ENCODE measurements around the gene TMEM108.
"Not testable (repeated sequence)": the region's sequence is repeated elsewhere in the genome, so short reads cannot be mapped to it uniquely, and the experiment has no call there.

TMEM108 gene

DNA sequence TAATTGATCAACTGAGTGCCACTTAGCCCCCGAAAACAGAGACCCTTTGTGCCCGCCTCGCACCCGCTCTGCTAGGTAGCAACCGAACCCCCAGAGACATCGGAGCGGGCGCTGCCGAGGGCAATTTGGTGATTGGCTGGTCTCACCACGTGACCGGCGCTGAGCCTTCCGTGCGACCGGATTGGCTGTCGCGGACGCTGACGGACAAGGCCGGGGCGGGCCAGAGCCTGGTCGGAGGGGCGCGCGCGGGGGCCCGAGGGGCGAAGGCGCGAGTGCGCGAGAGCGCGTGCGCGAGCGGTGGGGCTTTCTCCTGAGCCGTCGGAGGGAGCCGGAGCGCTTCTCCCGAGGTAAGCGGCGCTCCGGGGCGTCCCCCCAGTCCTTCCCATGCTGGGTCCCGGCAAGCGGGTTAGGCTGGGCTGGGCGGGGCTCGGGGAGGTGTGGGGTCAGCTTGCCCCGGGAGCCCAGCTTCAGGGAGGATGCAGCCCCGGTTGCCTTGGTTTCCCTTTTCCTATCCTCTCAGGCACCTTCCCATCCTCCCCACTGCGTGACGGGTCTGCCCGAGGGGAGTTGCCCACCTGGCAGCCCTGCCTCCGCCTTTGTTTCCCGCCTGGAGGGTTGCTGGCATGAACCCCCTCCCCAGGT is at the start of gene TMEM108:
Gene TMEM108 (plus strand): TSS at position 303 of the 642 bp plus-strand sequence.
- H3K27ac ChIP-seq = no peak within 1 kb of the TSS
- DNase-seq (ENCODE audit: low read depth, low spot score) = no peak

GRCh38 chr3:132995971-132996370 is 42.2 kb upstream of the TMEM108 start:
- DNase-seq (ENCODE audit: low read depth, low spot score) = no peak
- H3K27ac ChIP-seq = no peak overlapping the region

DNA sequence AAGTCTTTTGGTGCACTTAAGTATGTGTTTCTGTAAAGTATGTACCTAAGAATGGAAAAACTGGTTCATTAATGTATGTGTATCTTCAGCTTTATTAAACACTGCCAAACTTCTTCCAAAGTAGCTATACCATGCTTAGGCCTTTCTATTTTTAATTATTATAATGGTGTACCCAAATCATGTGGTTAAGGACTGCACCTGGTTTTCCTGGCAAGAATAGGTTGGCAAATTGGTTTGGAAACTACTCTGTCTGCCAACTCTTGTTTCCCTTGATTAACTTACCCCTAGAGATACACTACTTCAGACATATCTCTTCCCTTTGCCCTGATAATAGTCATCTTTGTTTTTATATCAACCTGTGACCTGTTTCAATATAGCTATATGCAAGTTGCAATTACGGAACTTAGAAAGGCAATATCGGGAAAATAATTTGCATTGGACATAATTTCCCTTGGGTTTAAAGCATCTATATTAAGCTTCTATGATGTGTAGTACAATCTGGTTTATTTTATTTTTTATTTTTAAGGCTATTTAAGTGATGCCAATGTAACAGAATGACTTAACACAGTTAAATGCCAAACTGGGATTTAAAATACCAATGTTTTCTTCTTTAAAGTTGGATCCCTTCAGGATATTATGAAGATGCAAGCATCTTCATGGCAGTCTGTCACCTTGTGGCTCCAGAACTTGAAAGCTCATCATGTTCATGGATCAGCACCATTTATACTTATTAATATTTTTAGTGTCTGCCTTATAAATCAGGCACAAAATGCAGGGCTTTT is 40.6 kb upstream of the TMEM108 start:
- DNase-seq (ENCODE audit: low read depth, low spot score) = no peak
- no peak overlapping the region for H3K27ac ChIP-seq

DNA sequence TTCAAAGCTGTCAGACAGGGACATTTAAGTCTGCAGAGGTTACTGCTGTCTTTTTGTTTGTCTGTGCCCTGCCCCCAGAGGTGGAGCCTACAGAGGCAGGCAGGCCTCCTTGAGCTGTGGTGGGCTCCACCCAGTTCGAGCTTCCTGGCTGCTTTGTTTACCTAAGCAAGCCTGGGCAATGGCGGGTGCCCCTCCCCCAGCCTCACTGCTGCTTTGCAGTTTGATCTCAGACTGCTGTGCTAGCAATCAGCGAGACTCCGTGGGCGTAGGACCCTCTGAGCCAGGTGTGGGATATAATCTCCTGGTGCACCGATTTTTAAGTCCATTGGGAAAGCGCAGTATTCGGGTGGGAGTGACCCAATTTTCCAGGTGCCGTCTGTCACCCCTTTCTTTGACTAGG is 33.2 kb upstream of the TMEM108 start:
- DNase-seq (ENCODE audit: low read depth, low spot score); H3K27ac ChIP-seq: not testable (repeated sequence)

DNA sequence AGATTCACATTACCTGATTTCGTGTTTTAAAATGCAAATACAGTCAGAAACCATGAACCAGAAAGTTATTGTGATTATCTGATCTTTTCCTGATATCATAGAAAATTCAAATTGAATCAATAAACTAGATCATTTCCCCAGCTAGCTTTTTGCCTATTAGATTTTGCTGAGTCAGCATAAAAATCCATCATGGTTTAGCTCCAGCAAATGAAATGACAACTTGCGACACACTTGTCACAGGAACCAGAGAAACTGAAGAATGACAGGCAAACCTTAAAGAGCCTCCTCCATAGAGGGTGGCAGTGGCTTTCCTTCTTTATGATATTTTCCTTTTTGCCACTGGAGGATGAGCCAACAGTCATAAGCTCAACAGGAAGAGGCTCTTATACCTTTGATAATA is 30.6 kb upstream of the TMEM108 start:
- no peak overlapping the region for H3K27ac ChIP-seq

GRCh38 chr3:133014325-133014724 is 23.9 kb upstream of the TMEM108 start:
- DNase-seq (ENCODE audit: low read depth, low spot score) = no peak
- no peak overlapping the region for H3K27ac ChIP-seq

More for the DNA sequence above, 30.6 kb upstream of the TMEM108 start:
- DNase-seq (ENCODE audit: low read depth, low spot score) = no peak

- not testable (repeated sequence) for DNase-seq (ENCODE audit: low read depth, low spot score); H3K27ac ChIP-seq
Observed at GRCh38 chr3:133015573-133015972, 22.6 kb upstream of the TMEM108 start.

DNA sequence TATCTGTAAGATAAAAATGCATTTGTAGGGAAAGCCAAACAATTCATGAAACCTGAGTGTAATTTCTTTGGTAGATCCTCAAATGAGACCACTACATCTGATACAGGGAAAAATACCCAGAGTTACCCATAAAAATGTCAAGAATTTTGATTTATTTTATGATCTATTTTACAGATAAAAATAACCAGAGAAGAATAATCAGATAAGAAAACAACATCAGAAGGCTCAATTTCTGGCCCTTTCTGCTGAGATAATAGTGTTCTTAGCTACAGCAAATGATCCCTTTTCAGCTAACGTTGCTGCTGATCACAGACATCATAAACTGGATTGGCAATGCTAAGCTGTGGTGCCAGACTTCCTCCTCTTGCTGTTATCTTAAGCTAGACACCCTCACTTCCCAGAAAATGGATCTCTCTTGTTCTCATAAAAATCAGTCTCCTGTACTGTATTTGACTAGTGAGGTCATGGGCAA is 21.3 kb upstream of the TMEM108 start:
- no peak overlapping the region for H3K27ac ChIP-seq
- no peak for DNase-seq (ENCODE audit: low read depth, low spot score)

GRCh38 chr3:133018921-133019320 is 19.3 kb upstream of the TMEM108 start:
- no peak overlapping the region for H3K27ac ChIP-seq
- no peak for DNase-seq (ENCODE audit: low read depth, low spot score)

DNA sequence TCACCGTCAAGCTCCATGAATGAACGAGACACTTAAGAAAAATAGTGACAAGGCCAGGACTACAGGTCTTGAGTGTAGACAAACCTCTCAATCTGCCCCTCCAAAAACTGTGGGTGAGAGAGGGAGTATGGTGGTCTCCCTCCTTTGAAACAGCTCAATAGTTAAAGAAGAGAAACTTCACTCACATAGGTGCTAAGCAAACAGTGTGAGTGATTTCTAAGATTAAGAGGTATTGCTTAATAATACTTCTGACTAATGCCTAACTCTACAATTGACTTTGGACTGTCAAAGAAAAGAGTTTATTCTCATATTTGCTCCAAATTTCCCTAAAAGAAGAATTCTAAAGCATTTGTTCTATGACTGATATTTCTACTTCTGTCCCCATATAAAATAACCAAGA is 17.0 kb upstream of the TMEM108 start:
- no peak overlapping the region for H3K27ac ChIP-seq
- DNase-seq (ENCODE audit: low read depth, low spot score) = no peak

DNA sequence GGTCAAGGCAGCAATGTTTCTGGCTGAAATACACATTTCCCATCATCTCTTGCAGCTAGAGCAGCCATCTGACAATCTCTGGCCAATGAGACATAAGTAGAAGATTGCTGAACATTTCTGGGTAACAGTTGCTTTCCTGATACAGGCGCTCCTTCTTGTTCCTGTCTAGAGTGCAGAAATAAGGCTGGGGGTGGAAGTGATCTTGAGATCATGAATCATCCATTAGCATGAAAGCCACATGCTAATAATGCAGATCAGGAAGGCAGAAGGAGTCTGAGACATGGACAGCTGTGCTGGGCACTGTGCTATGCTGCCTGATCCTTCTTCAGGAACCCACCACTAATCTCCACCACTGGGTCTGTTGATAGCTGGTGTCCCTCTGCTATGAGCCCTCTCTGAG is 14.8 kb upstream of the TMEM108 start:
- DNase-seq (ENCODE audit: low read depth, low spot score) = no peak

GRCh38 chr3:133025546-133025945 is 12.6 kb upstream of the TMEM108 start:
- H3K27ac ChIP-seq = no peak overlapping the region
- no peak for DNase-seq (ENCODE audit: low read depth, low spot score)

More for the DNA sequence above, 14.8 kb upstream of the TMEM108 start:
- H3K27ac ChIP-seq = no peak overlapping the region

DNA sequence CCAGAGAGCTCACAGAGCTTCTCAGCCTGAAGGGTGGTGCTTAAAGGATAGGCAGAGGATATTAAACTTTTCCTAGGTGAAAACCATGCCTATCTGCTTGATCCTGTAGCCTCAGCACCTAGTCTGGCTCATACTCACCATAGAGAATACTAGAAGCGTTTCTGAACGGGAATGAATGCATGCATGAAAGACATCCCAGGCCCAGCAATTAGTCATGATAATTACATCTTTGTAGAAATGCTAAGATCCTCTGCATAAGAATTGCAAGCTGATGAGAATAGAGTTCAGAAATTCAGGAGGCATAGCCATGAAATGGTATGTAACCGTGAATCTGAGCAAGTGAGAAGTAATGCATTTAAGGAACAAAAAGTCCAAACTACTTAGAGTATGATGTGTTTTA is 5.9 kb upstream of the TMEM108 start:
- H3K27ac ChIP-seq = no peak overlapping the region
- DNase-seq (ENCODE audit: low read depth, low spot score) = no peak

DNA sequence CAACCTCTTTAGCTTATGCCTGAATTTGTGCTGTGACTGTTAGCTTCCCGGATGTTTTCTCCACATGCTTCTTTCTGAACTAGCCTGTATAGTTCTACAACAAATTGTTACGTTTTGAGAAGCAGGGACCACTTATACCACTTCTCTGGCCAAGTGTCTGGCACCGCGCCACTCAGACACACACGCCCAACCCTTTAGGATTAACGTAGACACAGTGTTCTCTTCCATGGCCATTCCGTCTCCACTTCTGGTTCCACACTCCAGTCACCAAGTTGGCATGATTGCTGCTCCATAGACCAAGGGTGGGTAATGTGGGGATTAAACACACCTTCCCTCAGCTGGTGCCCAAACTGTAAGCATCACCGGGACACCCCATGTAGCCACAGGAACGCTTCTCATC is 755 bp upstream of the TMEM108 start:
- DNase-seq (ENCODE audit: low read depth, low spot score) = no peak
- no peak overlapping the region for H3K27ac ChIP-seq

DNA sequence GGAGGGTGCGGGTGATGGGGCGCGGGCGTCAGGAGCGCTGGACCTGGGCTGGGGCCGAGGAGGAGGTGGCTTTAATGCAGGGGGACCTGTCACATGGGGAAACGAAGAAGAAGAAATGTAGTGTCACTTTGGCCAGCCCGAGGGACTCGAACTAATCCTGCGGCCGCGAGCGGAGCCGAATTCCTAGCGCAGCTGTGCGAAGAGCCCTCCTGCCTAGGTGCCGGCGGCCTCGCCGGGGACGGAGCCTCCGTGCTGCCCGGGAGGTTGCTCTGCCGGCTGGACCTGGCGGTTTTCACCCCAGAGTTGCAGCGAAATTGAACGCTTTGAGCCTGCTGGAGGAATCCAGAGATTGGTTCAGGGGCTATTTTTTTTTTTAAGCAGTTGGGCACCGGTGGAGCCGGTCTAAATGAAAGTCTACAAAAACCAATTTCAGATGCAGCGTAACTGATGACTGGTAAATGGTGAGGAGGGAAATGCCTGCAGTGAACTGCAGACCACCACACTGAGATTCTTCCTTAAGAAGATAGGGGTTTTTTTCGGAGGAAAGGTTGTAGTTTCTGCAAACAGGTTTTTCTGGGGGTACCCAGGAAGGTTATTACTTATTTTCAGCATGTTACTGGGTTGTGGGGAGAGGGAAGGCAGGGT is 662 bp downstream of the TMEM108 start:
- no peak overlapping the region for H3K27ac ChIP-seq
- no peak for DNase-seq (ENCODE audit: low read depth, low spot score)

DNA sequence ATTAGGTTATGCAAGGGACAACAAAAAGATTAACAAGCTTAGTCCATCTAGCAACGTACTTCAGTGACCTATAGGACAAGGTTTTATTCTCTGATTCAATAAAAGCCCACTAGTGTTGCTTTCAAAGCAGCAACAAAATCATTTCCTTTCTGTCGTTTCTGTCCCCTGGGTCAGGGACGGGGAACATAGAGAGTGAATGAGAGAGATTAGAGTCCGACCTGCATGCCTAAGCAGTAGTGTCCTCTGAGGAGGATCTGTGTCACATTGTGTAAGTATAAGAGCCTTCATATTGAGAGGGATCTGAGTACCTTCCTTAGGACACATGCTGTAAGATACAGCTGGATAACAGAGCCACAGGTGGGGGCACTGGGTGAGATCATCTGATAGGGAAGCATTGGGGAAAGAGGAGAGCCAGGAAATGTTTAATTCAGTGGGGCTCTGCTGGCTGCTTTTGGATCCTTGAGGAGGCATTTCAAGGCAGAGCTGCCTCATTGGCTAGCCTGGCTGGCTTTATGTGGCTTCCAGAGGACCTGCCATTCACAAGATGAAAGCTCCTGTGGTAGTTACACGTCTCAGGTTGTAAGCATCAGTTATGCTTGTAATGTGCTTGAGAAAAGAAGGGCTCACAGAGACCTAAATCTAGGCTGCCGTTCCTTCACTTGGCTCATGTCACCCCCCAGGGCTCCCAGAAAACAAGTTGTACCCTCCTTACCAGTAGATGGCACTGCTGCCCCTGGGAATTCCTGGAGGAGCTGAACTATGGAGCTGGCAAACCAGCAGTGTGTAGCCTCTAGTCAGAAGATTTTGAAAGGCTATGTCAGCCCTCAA is 2.7 kb downstream of the TMEM108 start:
- H3K27ac ChIP-seq = no peak overlapping the region
- no peak for DNase-seq (ENCODE audit: low read depth, low spot score)

DNA sequence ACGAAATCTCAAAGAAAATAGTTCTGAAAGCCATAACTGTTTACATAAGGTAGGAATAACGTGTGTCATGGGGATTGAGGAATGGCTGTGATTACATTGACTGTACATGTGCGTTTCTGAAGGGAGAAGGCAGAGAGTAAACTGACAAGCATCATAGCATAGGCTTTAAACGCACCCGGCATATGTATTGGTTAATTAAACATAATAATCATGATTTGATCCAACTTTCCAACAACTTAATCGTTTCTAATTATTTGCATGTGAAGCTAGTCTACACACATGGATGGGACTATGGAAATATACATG is 3.3 kb downstream of the TMEM108 start:
- H3K27ac ChIP-seq = no peak overlapping the region
- no peak for DNase-seq (ENCODE audit: low read depth, low spot score)

DNA sequence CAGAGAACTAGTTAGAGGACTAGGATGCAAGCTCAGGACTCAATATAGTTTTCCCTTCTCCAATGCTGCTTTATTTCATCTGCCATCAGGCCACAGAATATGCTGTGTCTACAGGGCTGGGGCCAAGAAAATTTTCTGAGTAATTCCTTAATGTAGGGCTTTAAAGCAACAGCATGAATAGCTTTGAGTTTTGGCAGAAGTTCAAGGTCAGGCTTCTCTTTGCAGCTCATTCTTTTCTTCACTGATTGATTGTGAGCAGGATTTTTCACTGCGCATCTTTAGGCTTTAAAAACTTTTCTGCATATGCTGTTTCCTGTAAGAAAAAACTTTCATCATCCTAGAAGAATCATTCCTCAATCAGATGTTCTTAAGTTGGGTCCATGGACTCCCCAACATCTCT is 4.6 kb downstream of the TMEM108 start:
- no peak overlapping the region for H3K27ac ChIP-seq
- DNase-seq (ENCODE audit: low read depth, low spot score) = no peak

- H3K27ac ChIP-seq = no peak overlapping the region
- no peak for DNase-seq (ENCODE audit: low read depth, low spot score)
Observed at GRCh38 chr3:133047980-133048379, 9.8 kb downstream of the TMEM108 start.

- no peak for DNase-seq (ENCODE audit: low read depth, low spot score)
- no peak overlapping the region for H3K27ac ChIP-seq
Observed at GRCh38 chr3:133049491-133049890, 11.3 kb downstream of the TMEM108 start.

- no peak for DNase-seq (ENCODE audit: low read depth, low spot score)
- H3K27ac ChIP-seq = no peak overlapping the region
Observed at GRCh38 chr3:133050891-133051290, 12.7 kb downstream of the TMEM108 start.
